Adrenal gland (tissue), 5 donors: ENCODE data around the gene PCGF3.

ENCODE experiments used
- POLR2A ChIP-seq, 2 donors: fragments of 450-650 bp; IDR thresholded peaks; one replicate each; pipeline ENCODE4 v1.6.1; 2017; ENCODE audit warnings: antibody characterized with exemption in 2 of 2, mild to moderate bottlenecking in 2 of 2, moderate library complexity in 1 of 2
- TF ChIP-seq, protein P1 (sequence below), 6 experiments: fragments of 450-650 bp in 4 of 6; fragments of 200-600 bp in 2 of 6; sonication (generic) in 1 of 6; IDR thresholded peaks; 1 replicate in 5 of 6; 2 replicates in 1 of 6; pipeline versions ENCODE4 v1.5.1 to v1.8.0; 2016 to 2021; ENCODE audit warnings: antibody characterized with exemption in 6 of 6, mild to moderate bottlenecking in 2 of 6, moderate library complexity in 1 of 6
- donor health status: DM: no; HTN: no; CAD: no.

DNA sequence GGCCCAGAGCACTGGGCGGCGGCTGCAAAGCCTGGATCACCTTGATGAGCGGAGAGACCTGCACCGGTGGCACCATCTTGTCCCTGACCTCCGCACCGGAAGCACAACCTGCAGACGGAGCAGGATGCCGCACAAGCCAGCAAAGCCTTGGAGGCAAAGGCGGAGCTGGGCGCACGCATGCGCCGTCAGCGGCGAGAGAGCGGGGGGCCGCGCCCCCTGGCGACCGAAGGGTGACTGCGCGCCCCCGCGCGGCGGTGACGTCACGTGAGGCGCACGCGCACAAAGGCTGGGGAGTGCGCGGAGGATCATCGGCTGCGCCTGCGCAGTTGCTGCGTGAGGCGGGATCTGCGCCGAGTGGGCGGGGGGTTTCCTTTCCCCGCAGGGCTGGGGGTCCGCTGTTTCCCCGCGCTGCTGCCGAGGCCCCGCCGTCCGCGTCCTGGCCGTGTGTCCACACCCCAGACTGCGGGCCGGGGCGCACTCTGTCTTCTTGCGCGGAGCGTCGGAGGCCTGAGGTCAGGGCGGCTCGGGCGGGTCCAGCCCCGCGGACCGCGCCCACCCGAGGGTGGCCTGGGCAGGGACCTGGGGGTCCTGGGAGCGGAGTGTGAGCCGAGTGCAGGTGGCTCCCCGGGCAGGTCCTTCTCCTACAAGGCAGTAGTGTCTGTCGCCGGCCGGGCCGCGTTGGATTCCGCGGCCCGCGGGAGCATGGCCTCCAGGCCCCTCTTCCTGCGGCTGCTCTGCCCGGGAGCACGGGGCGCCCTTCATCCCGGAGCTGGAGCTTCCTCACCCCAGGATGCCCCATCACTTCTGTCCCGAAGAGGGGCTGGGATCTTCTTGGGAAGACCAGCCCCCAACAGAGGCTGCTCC, 31.2 kb upstream of the PCGF3 start, which contains the start of the genes ATP5ME and MYL5:
- TF ChIP-seq, protein P1, sequence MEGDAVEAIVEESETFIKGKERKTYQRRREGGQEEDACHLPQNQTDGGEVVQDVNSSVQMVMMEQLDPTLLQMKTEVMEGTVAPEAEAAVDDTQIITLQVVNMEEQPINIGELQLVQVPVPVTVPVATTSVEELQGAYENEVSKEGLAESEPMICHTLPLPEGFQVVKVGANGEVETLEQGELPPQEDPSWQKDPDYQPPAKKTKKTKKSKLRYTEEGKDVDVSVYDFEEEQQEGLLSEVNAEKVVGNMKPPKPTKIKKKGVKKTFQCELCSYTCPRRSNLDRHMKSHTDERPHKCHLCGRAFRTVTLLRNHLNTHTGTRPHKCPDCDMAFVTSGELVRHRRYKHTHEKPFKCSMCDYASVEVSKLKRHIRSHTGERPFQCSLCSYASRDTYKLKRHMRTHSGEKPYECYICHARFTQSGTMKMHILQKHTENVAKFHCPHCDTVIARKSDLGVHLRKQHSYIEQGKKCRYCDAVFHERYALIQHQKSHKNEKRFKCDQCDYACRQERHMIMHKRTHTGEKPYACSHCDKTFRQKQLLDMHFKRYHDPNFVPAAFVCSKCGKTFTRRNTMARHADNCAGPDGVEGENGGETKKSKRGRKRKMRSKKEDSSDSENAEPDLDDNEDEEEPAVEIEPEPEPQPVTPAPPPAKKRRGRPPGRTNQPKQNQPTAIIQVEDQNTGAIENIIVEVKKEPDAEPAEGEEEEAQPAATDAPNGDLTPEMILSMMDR (IDR thresholded peaks at IDR 0.05), result peak; percentile 61 to 98 (median 72)
- TF ChIP-seq POLR2A (IDR thresholded peaks at IDR 0.05), result peak; percentile 72 to 78
